HCT116 (cell line): ENCODE data around the gene PCDHGA11.
"Not testable (repeated sequence)": the region's sequence is repeated elsewhere in the genome, so short reads cannot be mapped to it uniquely, and the experiment has no call there.

Experiments used
- ATF3 ChIP-seq: IDR thresholded peaks from 2 replicates; pipeline ENCODE4 v1.6.1; 2012
- CTCF ChIP-seq, 3 experiments: fragments of 200-600 bp in 1 of 3; sonication (generic) in 1 of 3; IDR thresholded peaks in 2 of 3; conservative IDR thresholded peaks in 1 of 3; 2 replicates each; pipeline ENCODE4 v1.5.1; 2012 to 2017; ENCODE audit warnings: low read depth in 2 of 3, low read length in 2 of 3, antibody characterized with exemption in 1 of 3, borderline replicate concordance in 1 of 3, control low read depth in 1 of 3, mild to moderate bottlenecking in 1 of 3, mixed read lengths in 1 of 3, mixed run types in 1 of 3, moderate library complexity in 1 of 3; ENCODE audit not compliant: insufficient read depth in 1 of 3
- EZH2phosphoT487 ChIP-seq: fragments of 200-600 bp; IDR thresholded peaks from 2 replicates; pipeline ENCODE4 v1.6.1; 2018; ENCODE audit warnings: antibody characterized with exemption, borderline replicate concordance
- MAX ChIP-seq: IDR thresholded peaks from 2 replicates; pipeline ENCODE4 v1.6.1; 2012
- POLR2A ChIP-seq: IDR thresholded peaks from 2 replicates; pipeline ENCODE4 v1.7.0; 2011; ENCODE audit warnings: borderline replicate concordance; ENCODE audit not compliant: insufficient read depth, insufficient read length; ENCODE audit errors: extremely low read depth
- POLR2AphosphoS5 ChIP-seq: IDR thresholded peaks from 2 replicates; pipeline ENCODE4 v1.6.1; 2011; ENCODE audit warnings: mild to moderate bottlenecking, low read depth, low read length, moderate library complexity
- RAD21 ChIP-seq: IDR thresholded peaks from 2 replicates; pipeline ENCODE4 v1.6.1; 2012; ENCODE audit warnings: low read depth, mild to moderate bottlenecking
- REST ChIP-seq: IDR thresholded peaks from 2 replicates; pipeline ENCODE4 v1.6.1; 2012; ENCODE audit warnings: low read depth
- TCF7L2 ChIP-seq: IDR thresholded peaks from 2 replicates; pipeline ENCODE4 v1.7.0; 2011; ENCODE audit warnings: borderline replicate concordance, inconsistent platforms; ENCODE audit not compliant: insufficient read depth, insufficient read length; ENCODE audit errors: extremely low read depth
- ZNF274 ChIP-seq: fragments of 200-500 bp; sonication (Bioruptor generic); IDR thresholded peaks from 2 replicates; pipeline ENCODE4 v1.6.1; 2014; ENCODE audit warnings: mild to moderate bottlenecking, low read depth, low read length, inconsistent platforms

GRCh38 chr5:141414548-141415274, 6.1 kb upstream of the PCDHGA11 start:
- TF ChIP-seq REST; CTCF (IDR thresholded peaks at IDR 0.05 in 2 of 3, conservative IDR thresholded peaks at IDR 0.05 in 1 of 3; ENCODE audit: borderline replicate concordance in 1 of 3, insufficient read depth in 1 of 3, low read depth in 2 of 3, low read length in 2 of 3); POLR2AphosphoS5; TCF7L2; RAD21; POLR2A; ATF3; MAX; EZH2phosphoT487; ZNF274: not testable (repeated sequence)
